ENCODE results near the gene MTPN. TPM values are rescaled to one million over a fixed set of nuclear protein-coding genes. Genes with fewer than 3 reads are reported as not detected.
A peak's percentile ranks its signal among the peaks of the same experiment; 100 is the strongest.

The MTPN gene
- polyA plus RNA-seq, 10 donors: 93.1 to 120 (median 103) TPM

GRCh38 chr7:135959646-135960363, 17.4 kb downstream of the MTPN start:
- DNase-seq: no peak

- DNase-seq: no peak
Measured at GRCh38 chr7:135958173-135958572, 19.0 kb downstream of the MTPN start.

GRCh38 chr7:135957627-135958026, 19.5 kb downstream of the MTPN start:
- DNase-seq: no peak

- DNase-seq: no peak
Measured at GRCh38 chr7:135956393-135956792, 20.8 kb downstream of the MTPN start.

- DNase-seq: no peak
Measured at GRCh38 chr7:135950972-135951371, 26.2 kb downstream of the MTPN start.

- DNase-seq: no peak
Measured at GRCh38 chr7:135950429-135950828, 26.7 kb downstream of the MTPN start.

GRCh38 chr7:135946289-135947055, 30.7 kb downstream of the MTPN start:
- no peak for DNase-seq

- DNase-seq: no peak
Measured at GRCh38 chr7:135944753-135945152, 32.4 kb downstream of the MTPN start.

GRCh38 chr7:135943134-135943879, 33.9 kb downstream of the MTPN start:
- DNase-seq: peak in 1 of 3 donors; percentile 27

- no peak for DNase-seq
Measured at GRCh38 chr7:135942614-135943013, 34.5 kb downstream of the MTPN start.

- no peak for DNase-seq
Measured at GRCh38 chr7:135940077-135941075, 36.8 kb downstream of the MTPN start.

- DNase-seq: no peak
Measured at GRCh38 chr7:135939261-135939812, 37.8 kb downstream of the MTPN start.

GRCh38 chr7:135938563-135938962, 38.6 kb downstream of the MTPN start:
- no peak for DNase-seq

GRCh38 chr7:135938086-135938485, 39.1 kb downstream of the MTPN start:
- no peak for DNase-seq

- no peak for DNase-seq
Measured at GRCh38 chr7:135936497-135937217, 40.5 kb downstream of the MTPN start.

- no peak for DNase-seq
Measured at GRCh38 chr7:135934651-135935050, 42.5 kb downstream of the MTPN start.

GRCh38 chr7:135933509-135934188, 43.5 kb downstream of the MTPN start:
- no peak for DNase-seq

- DNase-seq: no peak
Measured at GRCh38 chr7:135932131-135932530, 45.0 kb downstream of the MTPN start.
